Transverse colon (tissue), 4 donors: ENCODE results near the gene ZNF217. TPM values are rescaled to one million over a fixed set of nuclear protein-coding genes. Genes with fewer than 3 reads are reported as not detected.
"Not testable (repeated sequence)": the region's sequence is repeated elsewhere in the genome, so short reads cannot be mapped to it uniquely, and the experiment has no call there.

Source experiments
- DNase-seq: peaks from one replicate; pipeline ENCODE4 v3.0.0-alpha.2; 2019
- H3K27ac ChIP-seq, 4 donors: fragments of 200-600 bp; sonication (generic); 2 replicates each; pipeline ENCODE4 v1.5.1; 2016 to 2018; ENCODE audit warnings: inconsistent platforms in 4 of 4
- H3K27me3 ChIP-seq: fragments of 200-600 bp; sonication (generic); 2 replicates; pipeline ENCODE4 v1.5.1; 2017; ENCODE audit warnings: inconsistent platforms
- H3K36me3 ChIP-seq, 4 donors: fragments of 200-600 bp; sonication (generic); 2 replicates each; pipeline ENCODE4 v1.5.1; 2017 to 2019; ENCODE audit warnings: inconsistent platforms in 4 of 4
- H3K4me1 ChIP-seq, 4 donors: fragments of 200-600 bp; sonication (generic); 2 replicates each; pipeline ENCODE4 v1.5.1; 2017 to 2020; ENCODE audit warnings: inconsistent platforms in 4 of 4
- H3K4me3 ChIP-seq, 4 donors: fragments of 200-600 bp; sonication (generic); 1 replicate in 1 of 4; 2 replicates in 3 of 4; pipeline versions ENCODE4 v1.5.1 to v1.6.1; 2017 to 2019; ENCODE audit warnings: inconsistent platforms in 4 of 4
- H3K9me3 ChIP-seq, 2 donors: fragments of 200-600 bp; sonication (generic); 2 replicates each; pipeline ENCODE4 v1.5.1; 2017 to 2019; ENCODE audit warnings: inconsistent platforms in 2 of 2
- EP300 ChIP-seq: sonication (generic); formaldehyde crosslinking; IDR thresholded peaks from one replicate; pipeline ENCODE4 v1.6.1; 2017; ENCODE audit warnings: antibody characterized with exemption, low read depth
- POLR2A ChIP-seq: fragments of 450-650 bp; IDR thresholded peaks from one replicate; pipeline ENCODE4 v1.6.1; 2016; ENCODE audit warnings: antibody characterized with exemption, mild to moderate bottlenecking, moderate library complexity
- POLR2AphosphoS5 ChIP-seq, 3 donors: sonication (generic); formaldehyde crosslinking; IDR thresholded peaks; one replicate each; pipeline ENCODE4 v1.6.1; 2016; ENCODE audit warnings: antibody characterized with exemption in 3 of 3
- WGBS, 2 donors: methylation state at CpG; one replicate each; pipeline ENCODE4 v1.1.5; 2018; ENCODE audit warnings: low coverage in 1 of 2; 5-methylcytosine and 5-hydroxymethylcytosine counted together
- in situ Hi-C, 4 donors: fragments of 200-750 bp; cut with MboI; loops; one replicate each; pipeline versions ENCODE4 v1.15.0 to v1.15.1; 2017; ENCODE audit warnings: low sequenced_read_pairs in 3 of 4, low pct_ligation_motif_present in 1 of 4, low pct_unique_long_range_greater_than_20kb in 1 of 4
- intact Hi-C: fragments of 100-400 bp; cut with DNase I; formaldehyde crosslinking; loops from one replicate; pipeline ENCODE4 v1.15.1; 2023; ENCODE audit warnings: low total_unique reads
- total RNA-seq, 4 donors: library from RNA; depleted of rRNA; stranded (reverse); fragments of >200 nt; gene quantifications; one replicate each; pipeline ENCODE4 v1.1.0, GENCODE V29; 2016
- TF ChIP-seq, protein P1 (sequence below), 5 experiments: fragments of 200-600 bp in 3 of 5; fragments of 450-650 bp in 2 of 5; sonication (generic) in 3 of 5; IDR thresholded peaks; 1 replicate in 2 of 5; 2 replicates in 3 of 5; pipeline ENCODE4 v1.5.1; 2016 to 2017; ENCODE audit warnings: antibody characterized with exemption in 5 of 5, inconsistent platforms in 3 of 5, mild to moderate bottlenecking in 2 of 5, moderate library complexity in 1 of 5

The ZNF217 gene
- total RNA-seq, 4 donors from 2014 or later = 28.9 to 82.6 (median 46.0) TPM

DNA sequence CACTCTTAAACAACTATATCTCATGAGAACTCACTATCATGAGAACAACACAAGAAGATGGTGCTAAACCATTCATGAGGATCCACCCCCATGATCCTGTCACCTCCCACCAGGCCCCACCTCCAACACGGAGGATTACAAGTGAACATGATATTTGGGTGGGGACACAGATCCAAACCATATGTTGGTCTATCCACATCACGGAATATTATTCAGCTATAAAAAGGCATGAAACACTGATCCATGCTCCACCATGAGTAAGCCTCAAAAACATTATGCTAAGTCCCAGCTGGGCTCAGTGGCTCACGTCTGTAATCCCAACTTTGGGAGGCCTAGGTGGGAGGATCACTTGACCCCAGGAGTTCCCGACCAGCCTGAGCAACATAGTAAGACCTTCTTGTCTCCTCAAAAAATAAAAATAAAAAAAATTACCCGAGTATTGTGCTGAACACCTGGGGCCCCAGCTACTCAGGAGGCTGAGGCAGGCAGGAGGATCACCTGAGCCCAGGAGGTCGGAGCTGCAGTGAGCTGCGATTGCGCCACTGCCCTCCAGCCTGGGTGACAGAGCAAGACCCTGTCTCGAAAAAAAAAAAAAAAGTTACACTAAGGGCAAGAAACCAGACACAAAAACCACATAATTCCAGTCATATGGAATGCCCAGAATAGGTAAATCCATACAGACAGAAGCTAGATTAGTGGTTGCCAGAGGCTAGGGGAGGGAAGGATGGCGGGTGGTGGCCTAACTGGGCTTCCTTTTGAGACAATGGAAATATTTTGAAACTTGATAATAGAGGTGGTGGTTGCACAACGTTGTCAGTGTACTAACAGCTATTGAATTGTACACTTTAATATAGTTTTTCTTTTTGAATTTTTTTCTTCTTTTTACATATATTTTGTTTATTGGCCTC is 43.1 kb downstream of the ZNF217 start:
- no peaks in the 10 kb centered on the region for H3K9me3 ChIP-seq
- no peaks in the 10 kb centered on the region for H3K36me3 ChIP-seq
- in situ Hi-C loops = loop anchor here (25.0 kb wide), 2 partner anchors 512 to 662 kb away; partner anchors contain the start of genes BCAS1 (in 2 of the 4) and PFDN4 (in 2 of the 4)
- no peak for DNase-seq
- H3K27ac ChIP-seq = no peak overlapping the region
- H3K4me1 ChIP-seq = peaks cover 0 to 10% (median 2%) of the 10 kb centered on the region in 4 donors
- H3K27me3 ChIP-seq = no peaks in the 10 kb centered on the region
- 74 to 78% methylated on average over 9 to 11 of the region's 11 CpGs for WGBS, 2 donors
- intact Hi-C loops = loop anchor here (5.0 kb wide), 1 partner anchor 338 kb away; no protein-coding TSS in a partner anchor
- H3K4me3 ChIP-seq = no peak overlapping the region
- no peak for TF ChIP-seq POLR2AphosphoS5 (IDR thresholded peaks at IDR 0.05)
- no peak for TF ChIP-seq EP300
- TF ChIP-seq, protein P1, sequence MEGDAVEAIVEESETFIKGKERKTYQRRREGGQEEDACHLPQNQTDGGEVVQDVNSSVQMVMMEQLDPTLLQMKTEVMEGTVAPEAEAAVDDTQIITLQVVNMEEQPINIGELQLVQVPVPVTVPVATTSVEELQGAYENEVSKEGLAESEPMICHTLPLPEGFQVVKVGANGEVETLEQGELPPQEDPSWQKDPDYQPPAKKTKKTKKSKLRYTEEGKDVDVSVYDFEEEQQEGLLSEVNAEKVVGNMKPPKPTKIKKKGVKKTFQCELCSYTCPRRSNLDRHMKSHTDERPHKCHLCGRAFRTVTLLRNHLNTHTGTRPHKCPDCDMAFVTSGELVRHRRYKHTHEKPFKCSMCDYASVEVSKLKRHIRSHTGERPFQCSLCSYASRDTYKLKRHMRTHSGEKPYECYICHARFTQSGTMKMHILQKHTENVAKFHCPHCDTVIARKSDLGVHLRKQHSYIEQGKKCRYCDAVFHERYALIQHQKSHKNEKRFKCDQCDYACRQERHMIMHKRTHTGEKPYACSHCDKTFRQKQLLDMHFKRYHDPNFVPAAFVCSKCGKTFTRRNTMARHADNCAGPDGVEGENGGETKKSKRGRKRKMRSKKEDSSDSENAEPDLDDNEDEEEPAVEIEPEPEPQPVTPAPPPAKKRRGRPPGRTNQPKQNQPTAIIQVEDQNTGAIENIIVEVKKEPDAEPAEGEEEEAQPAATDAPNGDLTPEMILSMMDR (IDR thresholded peaks at IDR 0.05) = no peak
- no peak for TF ChIP-seq POLR2A

- H3K27me3 ChIP-seq = no peaks in the 10 kb centered on the region
- no peak overlapping the region for H3K4me3 ChIP-seq
- no peaks in the 10 kb centered on the region for H3K9me3 ChIP-seq
- DNase-seq = peak; percentile 13
- no peak overlapping the region for H3K27ac ChIP-seq
- peaks cover 0 to 10% (median 2%) of the 10 kb centered on the region in 4 donors for H3K4me1 ChIP-seq
- no peaks in the 10 kb centered on the region for H3K36me3 ChIP-seq
- in situ Hi-C loops = loop anchor here in 2 of 4 donors (25.0 kb wide), 3 partner anchors 135 to 385 kb away; no protein-coding TSS in a partner anchor
- 35 to 37% methylated on average over 7 of the region's 7 CpGs for WGBS, 2 donors
- TF ChIP-seq POLR2AphosphoS5 (IDR thresholded peaks at IDR 0.05) = no peak
- TF ChIP-seq, protein P1 (IDR thresholded peaks at IDR 0.05) = peak; percentile 64 to 78 (median 71)
- intact Hi-C loops = no loop called here
These were observed 45.9 kb downstream of the ZNF217 start for GRCh38 chr20:53547664-53548239.

DNA sequence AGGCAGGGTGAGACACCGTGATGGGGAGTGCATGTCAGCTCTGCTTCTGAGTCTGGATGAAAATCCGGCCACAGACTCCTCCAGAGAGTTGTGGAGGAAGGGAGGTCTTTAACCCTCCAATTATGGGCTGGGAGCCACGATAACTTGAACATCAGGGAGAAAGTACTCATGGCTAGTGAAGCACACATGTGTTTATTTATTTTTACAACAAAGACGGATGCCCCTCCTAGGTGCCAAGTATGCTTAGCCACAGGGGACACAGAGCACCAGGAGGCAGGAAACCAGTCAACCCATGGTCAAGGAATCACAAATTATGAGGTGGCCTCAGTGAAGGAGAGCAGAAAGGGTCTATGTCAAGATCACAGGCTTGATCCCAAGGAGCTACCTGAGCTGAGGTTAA is 54.1 kb downstream of the ZNF217 start:
- in situ Hi-C loops = loop anchor here in 2 of 4 donors (25.0 kb wide), 3 partner anchors 127 to 377 kb away; no protein-coding TSS in a partner anchor
- TF ChIP-seq, protein P1 (IDR thresholded peaks at IDR 0.05) = no peak
- no peak for TF ChIP-seq EP300
- no peak for TF ChIP-seq POLR2AphosphoS5 (IDR thresholded peaks at IDR 0.05)
- TF ChIP-seq POLR2A = no peak
- H3K27ac ChIP-seq = no peak overlapping the region

GRCh38 chr20:53536382-53536781 is 57.3 kb downstream of the ZNF217 start:
- H3K27me3 ChIP-seq, DNase-seq, H3K9me3 ChIP-seq, intact Hi-C loops, H3K27ac ChIP-seq, H3K36me3 ChIP-seq, H3K4me1 ChIP-seq, H3K4me3 ChIP-seq: not testable (repeated sequence)
- WGBS, 2 donors = 74% methylated on average over 3 of the region's 3 CpGs; no CpG with 5 or more reads in 1 of the 2 donors
- in situ Hi-C loops = loop anchor here in 2 of 4 donors (25.0 kb wide), 3 partner anchors 124 to 374 kb away; no protein-coding TSS in a partner anchor

More for the DNA sequence above, 54.1 kb downstream of the ZNF217 start:
- no peak for DNase-seq
- Histone ChIP-seq H3K9me3 (no peaks in the 10 kb centered on the region), H3K4me1 (no peaks in the 10 kb centered on the region), H3K27me3 (no peaks in the 10 kb centered on the region), H3K4me3 (no peak overlapping the region), H3K36me3 (no peaks in the 10 kb centered on the region)
- intact Hi-C loops = no loop called here
- 53 to 73% methylated on average over 2 to 4 of the region's 4 CpGs for WGBS, 2 donors
